HEK293T (cell line): Measurements from ENCODE around the gene TMEM11.

ENCODE experiments used
- ARNT ChIP-seq: fragments of 450-650 bp; IDR thresholded peaks from 2 replicates; pipeline ENCODE4 v1.6.1; 2017; ENCODE audit warnings: mild to moderate bottlenecking
- CTBP1 ChIP-seq: fragments of 450-650 bp; IDR thresholded peaks from 2 replicates; pipeline ENCODE4 v1.6.1; 2016; ENCODE audit warnings: borderline replicate concordance
- ELF4 ChIP-seq: fragments of 450-650 bp; IDR thresholded peaks from 2 replicates; pipeline ENCODE4 v1.6.1; 2017; ENCODE audit warnings: antibody characterized with exemption
- FOXA1 ChIP-seq: fragments of 450-650 bp; IDR thresholded peaks from 2 replicates; pipeline ENCODE4 v1.6.1; 2016; ENCODE audit warnings: mild to moderate bottlenecking
- FOXK2 ChIP-seq: fragments of 450-650 bp; IDR thresholded peaks from 2 replicates; pipeline ENCODE4 v1.6.1; 2016; ENCODE audit warnings: mild to moderate bottlenecking
- FOXM1 ChIP-seq: fragments of 450-650 bp; IDR thresholded peaks from 2 replicates; pipeline ENCODE4 v1.6.1; 2017; ENCODE audit warnings: mild to moderate bottlenecking, borderline replicate concordance
- L3MBTL2 ChIP-seq: fragments of 450-650 bp; conservative IDR thresholded peaks from 2 replicates; pipeline ENCODE4 v1.6.1; 2016; ENCODE audit warnings: mild to moderate bottlenecking
- LEF1 ChIP-seq: fragments of 450-650 bp; IDR thresholded peaks from 2 replicates; pipeline ENCODE4 v1.6.1; 2017; ENCODE audit warnings: mild to moderate bottlenecking, borderline replicate concordance
- NFRKB ChIP-seq: fragments of 450-650 bp; IDR thresholded peaks from 2 replicates; pipeline ENCODE4 v1.6.1; 2016; ENCODE audit warnings: mild to moderate bottlenecking, moderate library complexity
- PKNOX1 ChIP-seq: fragments of 450-650 bp; IDR thresholded peaks from 2 replicates; pipeline ENCODE4 v1.6.1; 2016
- SP1 ChIP-seq: fragments of 450-650 bp; IDR thresholded peaks from 2 replicates; pipeline ENCODE4 v1.6.1; 2017
- SUZ12 ChIP-seq: fragments of 450-650 bp; IDR thresholded peaks from 2 replicates; pipeline ENCODE4 v1.6.1; 2016; ENCODE audit warnings: mild to moderate bottlenecking
- TARDBP ChIP-seq: fragments of 450-650 bp; IDR thresholded peaks from 2 replicates; pipeline ENCODE4 v1.6.1; 2016

GRCh38 chr17:21212826-21213637, 929 bp downstream of the TMEM11 start:
- no peak for TF ChIP-seq SP1
- no peak for TF ChIP-seq ELF4
- no peak for TF ChIP-seq CTBP1
- TF ChIP-seq FOXA1: no peak
- no peak for TF ChIP-seq NFRKB
- no peak for TF ChIP-seq SUZ12
- TF ChIP-seq FOXK2: no peak
- TF ChIP-seq L3MBTL2: no peak
- no peak for TF ChIP-seq TARDBP
- TF ChIP-seq ARNT: no peak
- no peak for TF ChIP-seq PKNOX1
- no peak for TF ChIP-seq FOXM1
- no peak for TF ChIP-seq LEF1
